K562 treated with DMSO at 1 percent for 4 hours (cell line): ENCODE data around the gene TRH. TPM values are rescaled to one million over a fixed set of nuclear protein-coding genes. Genes with fewer than 3 reads are reported as not detected.

Experiments
- total RNA-seq: library from RNA; unstranded; fragments of 300-600 nt; gene quantifications from 2 replicates; pipeline ENCODE4 v1.2.3, GENCODE V29; 2022; ENCODE audit not compliant: insufficient read depth

TRH gene
- not detected in 2 replicates for total RNA-seq

DNA sequence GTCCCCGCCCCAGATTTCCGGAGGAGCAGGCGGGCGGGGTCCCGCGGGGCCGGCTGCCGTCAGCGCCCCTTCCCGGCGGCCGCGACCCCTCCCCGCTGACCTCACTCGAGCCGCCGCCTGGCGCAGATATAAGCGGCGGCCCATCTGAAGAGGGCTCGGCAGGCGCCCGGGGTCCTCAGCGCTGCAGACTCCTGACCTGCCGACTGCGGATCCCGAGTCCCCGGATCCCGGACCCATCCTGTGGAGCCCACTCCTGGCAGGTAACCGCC lies at the start of gene TRH:
TSS of gene TRH (plus strand) at position 157 of the 269 bp plus-strand sequence. CDS start 1,097 bp downstream, outside the sequence.

Other genes starting within 250 kb of the TRH start
- gene TMCC1, start 81.0 kb upstream of the TRH start, total RNA-seq: 4.5 and 8.0 TPM in 2 replicates
- not detected in 2 replicates for gene ALG1L2, start 107.1 kb downstream of the TRH start, total RNA-seq